A549 (cell line): ENCODE data around the gene ATG10. TPM values are rescaled to one million over a fixed set of nuclear protein-coding genes. Genes with fewer than 3 reads are reported as not detected.
"Not testable (repeated sequence)": the region's sequence is repeated elsewhere in the genome, so short reads cannot be mapped to it uniquely, and the experiment has no call there.

Experiments
- ATAC-seq, 2 experiments: fragments of 200-7000 bp in 1 of 2; fragments of >200 bp in 1 of 2; cut with Nextera tagmentation in 1 of 2; cut with Tn5 transposase in 1 of 2; 3 replicates each; pipeline versions ENCODE4 v1.8.0 to v1.9.1; 2018 to 2020; ENCODE audit warnings: mild to moderate bottlenecking in 1 of 2, moderate library complexity in 1 of 2
- CTCF ChIA-PET: fragments of 300-600 bp; sonication (Branson Sonifier 250); formaldehyde crosslinking; extraction: SDS; loops from one replicate; lab custom pipeline; 2021; ENCODE audit warnings: antibody characterized with exemption, inconsistent platforms; lab: Yijun Ruan, JAX
- POLR2A ChIA-PET: fragments of 350-600 bp; formaldehyde crosslinking; extraction: SDS; loops from one replicate; lab custom pipeline; 2021; ENCODE audit warnings: antibody characterized with exemption, inconsistent platforms; lab: Yijun Ruan, JAX
- DNase-seq, 2 experiments: peaks; one replicate each; pipeline versions ENCODE4 v3.0.0 to v3.0.0-alpha.2; 2011 to 2016; ENCODE audit warnings: low read depth in 1 of 2, low spot score in 1 of 2
- FAIRE-seq: peaks from 2 replicates; lab custom pipeline; 2011; peaks lifted over from hg19 to GRCh38; lab: Jason Lieb, UNC
- H3K27ac ChIP-seq, 2 experiments: fragments of >200 bp; sonication (Bioruptor Twin); formaldehyde crosslinking; 3 replicates each; pipeline ENCODE4 v1.5.1; 2016 to 2017
- H3K4me1 ChIP-seq: fragments of >200 bp; sonication (Bioruptor Twin); formaldehyde crosslinking; 3 replicates; pipeline ENCODE4 v1.6.1; 2016
- H3K4me2 ChIP-seq: fragments of >200 bp; sonication (Bioruptor Twin); formaldehyde crosslinking; 3 replicates; pipeline ENCODE4 v1.6.1; 2016
- H3K4me3 ChIP-seq: fragments of >200 bp; sonication (Bioruptor Twin); formaldehyde crosslinking; 3 replicates; pipeline ENCODE4 v1.5.1; 2016
- H3K9me3 ChIP-seq: fragments of >200 bp; sonication (Bioruptor Twin); formaldehyde crosslinking; 3 replicates; pipeline ENCODE4 v1.6.1; 2016
- CBX2 ChIP-seq: fragments of 200-600 bp; sonication (generic); IDR thresholded peaks from 2 replicates; pipeline ENCODE4 v1.6.1; 2016; ENCODE audit warnings: low read depth, mild to moderate bottlenecking, borderline replicate concordance
- EHMT2 ChIP-seq: fragments of 200-600 bp; sonication (generic); IDR thresholded peaks from 2 replicates; pipeline ENCODE4 v1.6.1; 2016; ENCODE audit warnings: antibody characterized with exemption, low read depth, mild to moderate bottlenecking, moderate library complexity
- HEYL ChIP-seq: fragments of 250-450 bp; sonication (Bioruptor Pico); IDR thresholded peaks from 2 replicates; pipeline ENCODE4 v1.8.0; 2021; ENCODE audit warnings: mild to moderate bottlenecking, moderate library complexity
- HOXB13 ChIP-seq: fragments of 250-450 bp; sonication (Bioruptor Pico); IDR thresholded peaks from 2 replicates; pipeline ENCODE4 v1.5.0; 2020; ENCODE audit warnings: low read depth, mild to moderate bottlenecking, moderate library complexity
- HOXB5 ChIP-seq: fragments of 250-450 bp; sonication (Bioruptor Pico); IDR thresholded peaks from 2 replicates; pipeline ENCODE4 v1.5.0; 2020; ENCODE audit warnings: mild to moderate bottlenecking, moderate library complexity
- JUNB ChIP-seq: fragments of >200 bp; sonication (Bioruptor Twin); formaldehyde crosslinking; IDR thresholded peaks from 2 replicates; pipeline ENCODE4 v1.6.1; 2016
- KDM1A ChIP-seq: fragments of 200-600 bp; sonication (generic); IDR thresholded peaks from 2 replicates; pipeline ENCODE4 v1.6.1; 2016; ENCODE audit warnings: low read depth, mild to moderate bottlenecking
- MAFK ChIP-seq: fragments of 450-650 bp; IDR thresholded peaks from 2 replicates; pipeline ENCODE4 v1.6.1; 2014; ENCODE audit not compliant: partially characterized antibody
- MAX ChIP-seq: IDR thresholded peaks from 2 replicates; pipeline ENCODE4 v1.6.1; 2012
- MAZ ChIP-seq: fragments of 150-350 bp; IDR thresholded peaks from 2 replicates; pipeline ENCODE4 v1.6.1; 2014; ENCODE audit warnings: antibody characterized with exemption, low read depth, low read length, borderline replicate concordance
- PHF8 ChIP-seq: fragments of 200-600 bp; sonication (generic); IDR thresholded peaks from 2 replicates; pipeline ENCODE4 v1.6.1; 2016; ENCODE audit warnings: low read depth, mild to moderate bottlenecking, antibody characterized with exemption, moderate library complexity, borderline replicate concordance
- POLR2A ChIP-seq: IDR thresholded peaks from 2 replicates; pipeline ENCODE4 v1.6.1; 2012; ENCODE audit warnings: mild to moderate bottlenecking, low read length
- RAD21 ChIP-seq, 2 experiments: fragments of >200 bp in 1 of 2; sonication (Bioruptor Twin) in 1 of 2; formaldehyde crosslinking in 1 of 2; IDR thresholded peaks in 1 of 2; conservative IDR thresholded peaks in 1 of 2; 2 replicates in 1 of 2; 3 replicates in 1 of 2; pipeline ENCODE4 v1.6.1; 2012 to 2018; ENCODE audit warnings: inconsistent platforms in 1 of 2
- REST ChIP-seq: fragments of 200-600 bp; sonication (generic); IDR thresholded peaks from 2 replicates; pipeline ENCODE4 v1.6.1; 2016; ENCODE audit warnings: antibody characterized with exemption, mild to moderate bottlenecking, moderate library complexity
- RFX5 ChIP-seq: fragments of 450-650 bp; IDR thresholded peaks from 2 replicates; pipeline ENCODE4 v1.7.1; 2014; ENCODE audit warnings: antibody characterized with exemption, mild to moderate bottlenecking, moderate library complexity
- RNF2 ChIP-seq: fragments of 200-600 bp; sonication (generic); IDR thresholded peaks from 2 replicates; pipeline ENCODE4 v1.6.1; 2016; ENCODE audit warnings: low read depth, mild to moderate bottlenecking, antibody characterized with exemption, moderate library complexity, borderline replicate concordance
- SMC3 ChIP-seq: fragments of >200 bp; sonication (Bioruptor Twin); formaldehyde crosslinking; IDR thresholded peaks from 3 replicates; pipeline ENCODE4 v1.6.1; 2018; ENCODE audit warnings: inconsistent platforms
- TP53 ChIP-seq: fragments of 250-450 bp; sonication (Bioruptor Pico); IDR thresholded peaks from 2 replicates; pipeline ENCODE4 v1.5.0; 2021; ENCODE audit warnings: mild to moderate bottlenecking, moderate library complexity
- USF2 ChIP-seq: fragments of 450-650 bp; IDR thresholded peaks from 2 replicates; pipeline ENCODE4 v1.6.1; 2014; ENCODE audit warnings: antibody characterized with exemption
- ZNF302 ChIP-seq: fragments of 250-450 bp; sonication (Bioruptor Pico); IDR thresholded peaks from 2 replicates; pipeline ENCODE4 v1.9.0; 2021; ENCODE audit warnings: inconsistent platforms, mild to moderate bottlenecking, moderate library complexity
- WGBS: methylation state at CpG from one replicate; pipeline ENCODE4 v1.1.6; 2017; ENCODE audit errors: missing lambda C conversion rate; 5-methylcytosine and 5-hydroxymethylcytosine counted together
- polyA plus RNA-seq, 4 experiments: library from polyadenylated mRNA; depleted of rRNA in 3 of 4; stranded (reverse); fragments of >200 nt; fragmentation: RNase III in 1 of 4; extraction: RNeasy Plus Mini Kit Qiagen cat#74134 plus additional on column Dnase treatment in 1 of 4; gene quantifications; 2 replicates in 3 of 4; 3 replicates in 1 of 4; pipeline ENCODE4 v1.2.3, GENCODE V29; 2011 to 2017

ATG10 gene
- polyA plus RNA-seq, 2 of the 4 experiments (the other 2 are of a cell fraction) = 12.7 to 17.9 TPM

DNA sequence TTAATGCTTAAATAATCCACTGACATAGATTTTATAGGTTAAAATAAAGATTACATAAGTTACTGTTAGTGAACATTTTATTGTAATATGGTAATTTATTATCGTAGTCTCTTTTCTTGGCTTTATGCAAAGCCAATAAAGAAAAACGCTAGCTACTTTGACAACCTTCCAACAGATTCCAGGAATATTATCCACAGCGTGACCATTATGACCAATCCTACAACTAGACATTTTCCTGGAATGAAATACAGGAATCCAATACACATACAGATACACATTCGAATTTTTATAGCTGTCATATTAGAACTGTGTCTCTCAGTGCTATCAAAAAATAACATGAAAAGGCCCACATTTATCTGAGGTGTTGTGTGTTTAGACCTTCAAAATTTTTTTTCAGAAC is 293.2 kb downstream of the ATG10 start:
- TF ChIP-seq REST (no peak), MAZ (no peak), RAD21 (conservative IDR thresholded peaks at IDR 0.05 in 1 of 2, IDR thresholded peaks at IDR 0.05 in 1 of 2) (no peak), POLR2A (no peak), SMC3 (no peak), KDM1A (no peak), EHMT2 (no peak), JUNB (no peak), HOXB5 (no peak), USF2 (no peak), HOXB13 (CRISPR knock-in tag) (no peak), MAFK (no peak), MAX (no peak), TP53 (CRISPR knock-in tag) (no peak), RNF2 (no peak), CBX2 (no peak), ZNF302 (CRISPR knock-in tag) (no peak), HEYL (CRISPR knock-in tag) (no peak), PHF8 (no peak), RFX5 (no peak)
- ChIA-PET POLR2A (no interaction called here), CTCF (interaction anchor here (1.0 kb wide), 1 partner anchor 9 kb away, joined by 3 read pairs; no protein-coding TSS in a partner anchor)
- FAIRE-seq (no peak), ATAC-seq (no peak), DNase-seq (no peak)
- Histone ChIP-seq H3K4me1 (no peaks in the 10 kb centered on the region), H3K4me3 (no peak overlapping the region), H3K9me3 (no peaks in the 10 kb centered on the region), H3K4me2 (no peak overlapping the region), H3K27ac (no peak overlapping the region)
- WGBS = 86% methylated on average over 4 of the region's 4 CpGs

- DNase-seq, H3K9me3 ChIP-seq, H3K4me3 ChIP-seq, POLR2A ChIA-PET, ATAC-seq, H3K4me2 ChIP-seq, H3K27ac ChIP-seq, FAIRE-seq, H3K4me1 ChIP-seq: not testable (repeated sequence)
- CTCF ChIA-PET = interaction anchor here (3.4 kb wide), 1 partner anchor 8 kb away, joined by 16 read pairs; no protein-coding TSS in a partner anchor
- 92% methylated on average over 9 of the region's 9 CpGs for WGBS
Observed at GRCh38 chr5:82267297-82267933, 295.6 kb downstream of the ATG10 start.

DNA sequence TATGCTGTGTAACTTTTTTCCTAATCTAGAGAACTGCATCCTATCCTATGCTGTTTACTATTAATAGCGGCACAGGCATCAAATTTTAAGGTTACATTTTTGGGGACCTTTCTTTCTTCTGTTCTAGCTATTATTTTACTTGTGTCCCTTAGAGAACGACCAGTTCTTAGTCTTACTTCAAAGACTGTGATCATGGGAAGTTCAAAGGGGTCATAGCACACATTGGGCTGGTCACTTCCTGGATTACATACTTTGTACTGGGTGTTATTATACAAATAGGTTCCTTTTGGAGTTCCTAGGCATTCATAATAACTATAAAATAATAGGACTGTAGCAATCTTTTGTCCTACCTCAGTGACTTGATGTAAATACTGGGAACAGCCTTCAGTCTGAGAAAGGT is 297.5 kb downstream of the ATG10 start:
- WGBS = 88% methylated on average over 2 of the region's 2 CpGs
- H3K9me3 ChIP-seq, POLR2A ChIA-PET, H3K4me2 ChIP-seq, DNase-seq, H3K27ac ChIP-seq, H3K4me3 ChIP-seq, H3K4me1 ChIP-seq, ATAC-seq: not testable (repeated sequence)
- CTCF ChIA-PET = interaction anchor here (1.7 to 3.4 kb wide), 2 partner anchors 10 to 519 kb away, joined by 3 to 16 read pairs; no protein-coding TSS in a partner anchor
- peak; percentile 65 for FAIRE-seq

DNA sequence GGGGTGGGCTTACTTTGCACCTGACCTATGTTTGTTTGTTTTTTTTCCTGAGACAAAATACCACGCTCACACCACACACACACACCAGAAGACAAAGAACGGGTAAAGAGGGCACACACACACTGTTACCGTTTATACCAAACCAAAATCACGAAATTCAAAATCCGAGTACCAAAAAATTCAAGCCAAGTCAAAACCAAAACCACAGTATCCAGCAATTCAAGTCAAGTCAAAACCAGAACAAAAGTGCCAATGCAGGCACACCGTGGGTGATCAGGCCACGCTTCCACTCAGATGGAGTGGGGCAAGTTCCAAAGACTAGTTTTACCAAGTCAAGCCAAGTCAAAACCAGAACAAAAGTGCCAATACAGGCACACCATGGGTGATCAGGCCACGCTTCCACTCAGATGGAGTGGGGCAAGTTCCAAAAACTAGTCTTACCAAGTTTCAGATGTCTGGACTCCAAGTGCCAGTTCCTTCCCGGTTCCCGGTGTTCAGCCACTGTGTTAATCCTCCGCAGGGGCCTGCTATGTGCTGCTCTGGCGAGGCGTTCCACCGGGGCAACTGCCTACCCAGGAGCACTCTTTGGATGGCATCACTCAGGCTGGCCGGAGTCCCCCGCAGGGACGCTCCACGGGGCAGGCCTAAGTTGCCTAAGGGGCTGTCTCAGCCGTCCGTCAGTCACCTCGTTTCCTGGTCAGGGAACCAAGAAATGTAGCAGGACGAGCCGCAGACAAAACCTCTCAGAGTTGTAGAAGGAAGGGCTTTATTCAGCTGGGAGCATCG is 300.9 kb downstream of the ATG10 start:
- H3K4me3 ChIP-seq, H3K27ac ChIP-seq, CTCF ChIA-PET, POLR2A ChIA-PET, FAIRE-seq, H3K9me3 ChIP-seq, H3K4me2 ChIP-seq, DNase-seq: not testable (repeated sequence)
- ATAC-seq = peak; percentile 56 to 61; a peak in 5 of 6 replicates
- H3K4me1 ChIP-seq = peaks cover 11% of the 10 kb centered on the region; the same call in 2 of the 3 replicates
- 94% methylated on average over 20 of the region's 24 CpGs for WGBS
